ENCODE results near the gene FAM25G.

- TF ChIP-seq CTCF (IDR thresholded peaks at IDR 0.05) (peak; percentile 28 to 78 (median 63)), POLR2A (IDR thresholded peaks at IDR 0.05) (no peak)
These were observed 52.5 kb downstream of the FAM25G start for GRCh38 chr10:47438857-47439474.
